ENCODE measurements around the gene NT5M. TPM values are rescaled to one million over a fixed set of nuclear protein-coding genes. Genes with fewer than 3 reads are reported as not detected.
A peak's percentile ranks its signal among the peaks of the same experiment; 100 is the strongest.

NT5M gene
- total RNA-seq, 1 donor from 2014 or later: 1.9 TPM

GRCh38 chr17:17355426-17355825, 52.3 kb downstream of the NT5M start:
- no peak for DNase-seq

GRCh38 chr17:17356149-17356930, 53.2 kb downstream of the NT5M start:
- DNase-seq: peak; percentile 92

GRCh38 chr17:17356931-17357270, 53.7 kb downstream of the NT5M start:
- no peak for DNase-seq

GRCh38 chr17:17358060-17358751, 55.0 kb downstream of the NT5M start:
- no peak for DNase-seq

DNA sequence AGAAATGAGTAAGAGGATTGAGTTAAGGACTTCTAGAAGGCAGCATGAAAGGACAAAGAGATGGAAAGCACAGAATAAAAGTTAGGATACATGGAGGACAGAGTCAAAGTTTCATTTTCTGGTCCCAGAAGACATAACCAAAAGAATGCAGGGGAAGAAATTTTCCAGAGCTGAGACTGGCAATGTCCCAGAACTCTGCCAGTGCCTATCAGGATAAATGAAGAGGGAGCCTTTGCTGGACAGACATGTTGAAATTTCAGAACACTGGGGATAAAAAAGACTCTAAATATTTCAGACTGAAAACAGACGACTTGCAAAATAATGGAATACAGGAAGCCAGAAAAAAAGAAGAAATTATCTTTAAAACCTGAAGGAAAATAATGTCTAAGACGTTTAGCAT, 55.7 kb downstream of the NT5M start:
- no peak for DNase-seq

- DNase-seq: no peak
Measured at GRCh38 chr17:17359271-17359670, 56.1 kb downstream of the NT5M start.

- DNase-seq: no peak
Measured at GRCh38 chr17:17360087-17360730, 57.0 kb downstream of the NT5M start.

DNA sequence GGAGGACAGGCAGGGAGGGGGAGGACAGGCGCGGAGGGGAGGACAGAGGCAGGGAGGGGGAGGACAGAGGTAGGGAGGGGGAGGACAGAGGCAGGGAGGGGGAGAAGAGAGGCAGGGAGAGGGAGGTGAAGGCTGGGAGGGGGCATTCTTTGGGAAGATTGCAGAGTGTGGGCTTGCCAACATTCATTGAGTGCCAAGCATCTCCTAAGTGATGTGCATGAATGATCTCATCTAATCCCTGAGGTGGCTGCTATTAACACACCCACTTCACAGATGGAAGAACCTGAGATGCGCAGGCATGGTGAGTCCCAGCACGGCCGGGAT, 58.3 kb downstream of the NT5M start:
- DNase-seq: no peak

DNA sequence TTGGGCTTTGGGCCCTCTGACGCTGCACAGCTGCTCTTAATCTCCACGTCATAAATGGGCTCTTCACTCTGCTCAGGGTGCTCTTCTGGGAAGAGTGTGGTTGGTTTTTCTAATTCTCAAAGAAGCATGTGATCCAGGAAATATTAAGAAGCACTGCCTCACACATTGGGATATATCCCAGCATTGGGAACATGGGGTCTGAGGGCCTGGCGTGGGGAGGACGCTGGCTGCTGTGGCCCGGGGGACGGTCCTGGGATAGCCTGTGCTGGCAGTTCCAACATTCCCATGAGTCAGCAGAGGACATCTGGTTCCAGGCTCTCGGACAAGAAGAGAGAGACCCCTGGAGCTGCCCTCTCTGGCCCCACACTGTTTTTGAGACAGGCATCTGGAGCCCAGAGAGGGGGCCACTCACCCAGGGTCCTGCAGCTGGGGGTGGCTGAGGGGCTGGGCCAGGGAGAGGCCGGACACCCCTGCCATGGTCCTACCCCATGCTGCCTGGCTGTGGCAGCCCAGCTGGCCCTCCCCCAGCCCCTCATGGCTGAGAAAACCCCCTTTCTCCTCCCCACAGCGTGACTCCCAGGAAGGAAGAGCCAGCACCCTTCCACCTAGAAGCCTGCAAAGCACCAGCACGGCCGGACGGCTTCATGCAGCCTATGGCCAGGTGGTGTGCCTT, 58.8 kb downstream of the NT5M start:
- DNase-seq: no peak

GRCh38 chr17:17362540-17362930, 59.4 kb downstream of the NT5M start:
- no peak for DNase-seq

DNA sequence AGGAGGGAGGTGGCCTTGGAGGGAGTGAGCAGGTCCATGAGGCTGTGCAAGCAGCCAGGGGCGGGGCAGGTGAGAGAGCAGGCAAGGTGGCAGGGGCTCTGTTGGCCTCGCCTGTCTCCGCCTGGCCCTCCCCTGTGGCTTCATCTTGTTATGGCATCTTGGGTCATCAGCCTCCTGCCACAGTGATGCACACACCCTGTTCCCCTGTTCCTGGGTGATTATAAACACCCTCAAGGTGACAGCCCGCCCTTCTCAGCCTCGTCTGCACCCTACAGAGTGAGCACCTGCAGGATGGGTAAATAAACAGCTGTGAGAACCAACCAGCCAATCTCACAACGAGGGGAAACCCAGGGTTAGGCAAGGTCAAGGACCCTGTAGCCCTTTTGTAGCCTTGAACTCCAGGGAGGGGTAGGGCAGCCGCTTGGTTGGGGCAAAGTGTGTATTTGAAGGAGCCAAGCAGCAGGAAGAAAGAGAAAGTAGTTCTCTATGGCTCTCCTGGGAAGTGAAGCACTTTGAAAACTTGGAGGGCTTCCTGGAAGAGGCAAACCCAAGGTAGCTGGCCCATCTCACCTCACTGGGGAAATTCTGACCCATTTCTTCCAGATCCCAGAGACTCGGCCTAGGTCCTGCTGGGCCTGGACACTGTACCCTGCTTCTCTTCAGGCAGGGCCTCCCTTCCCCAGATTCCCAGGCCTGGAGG, 60.6 kb downstream of the NT5M start:
- DNase-seq: no peak

DNA sequence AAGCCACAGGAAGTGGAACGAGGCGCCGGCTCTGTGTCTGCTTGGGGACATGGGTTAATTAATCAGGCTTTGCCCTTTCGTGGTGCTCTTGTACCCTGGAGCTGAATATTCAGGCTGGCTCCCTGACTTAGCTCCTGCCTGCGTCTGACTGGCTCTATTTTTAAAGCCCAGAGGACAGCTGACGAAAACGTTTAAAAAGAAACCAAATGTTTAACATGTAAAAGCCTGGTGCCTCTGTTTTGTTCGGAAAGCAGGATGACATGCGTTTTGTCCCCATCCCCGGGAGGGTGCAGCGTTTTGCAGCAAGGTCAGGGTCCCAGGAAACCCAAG, 61.1 kb downstream of the NT5M start:
- DNase-seq: no peak

DNA sequence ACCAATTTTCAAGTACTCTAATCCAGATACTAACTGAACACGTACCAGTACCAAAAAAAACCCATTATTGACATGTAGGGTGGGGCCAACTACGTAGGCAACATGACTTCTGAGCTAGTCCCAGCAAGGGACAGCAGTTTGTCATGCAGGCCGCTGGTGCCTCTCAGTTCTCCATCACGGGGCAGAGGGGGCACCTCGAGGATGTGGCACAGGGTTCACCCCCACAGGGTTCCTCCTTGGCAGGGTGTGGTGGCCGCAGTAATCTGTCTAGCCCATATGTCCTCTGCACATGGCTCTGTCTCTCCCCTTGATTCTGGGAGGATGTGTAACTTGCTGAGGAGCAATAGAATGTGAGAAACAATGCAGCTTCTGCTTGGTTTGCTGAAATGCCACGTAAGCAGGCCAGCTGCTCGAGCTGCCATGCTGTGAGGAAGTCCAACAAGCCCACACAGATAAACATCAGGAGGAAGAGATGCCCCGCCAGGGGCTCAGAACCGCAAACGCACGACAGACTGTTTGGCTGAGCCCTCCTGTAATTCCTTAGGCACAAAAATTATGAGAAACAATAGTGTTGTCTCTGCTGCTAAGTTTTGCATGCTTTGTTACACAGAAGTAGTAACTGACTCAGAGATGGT, 62.4 kb downstream of the NT5M start:
- no peak for DNase-seq

GRCh38 chr17:17366235-17366634, 63.1 kb downstream of the NT5M start:
- DNase-seq: no peak

- no peak for DNase-seq
Measured at GRCh38 chr17:17366941-17367875, 64.0 kb downstream of the NT5M start.

DNA sequence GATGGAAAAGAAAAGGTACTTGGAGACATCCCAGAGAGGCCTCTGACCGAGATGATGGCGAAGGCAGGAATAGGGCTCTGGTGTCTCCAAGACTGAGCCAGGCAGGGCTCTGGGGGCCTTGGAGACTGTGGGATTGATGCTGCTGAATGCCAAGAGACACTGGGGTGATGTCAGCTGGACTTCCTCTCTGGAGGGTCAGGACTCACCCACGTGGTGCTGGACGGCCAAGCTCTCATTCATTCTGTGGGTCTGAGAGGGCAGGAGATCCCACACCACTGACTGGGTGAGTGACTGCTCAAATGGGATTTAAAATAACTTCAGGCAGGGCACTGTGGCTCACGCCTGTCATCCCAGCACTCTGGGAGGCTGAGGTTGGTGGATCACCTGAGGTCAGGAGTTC, 64.8 kb downstream of the NT5M start:
- DNase-seq: peak; percentile 29

DNA sequence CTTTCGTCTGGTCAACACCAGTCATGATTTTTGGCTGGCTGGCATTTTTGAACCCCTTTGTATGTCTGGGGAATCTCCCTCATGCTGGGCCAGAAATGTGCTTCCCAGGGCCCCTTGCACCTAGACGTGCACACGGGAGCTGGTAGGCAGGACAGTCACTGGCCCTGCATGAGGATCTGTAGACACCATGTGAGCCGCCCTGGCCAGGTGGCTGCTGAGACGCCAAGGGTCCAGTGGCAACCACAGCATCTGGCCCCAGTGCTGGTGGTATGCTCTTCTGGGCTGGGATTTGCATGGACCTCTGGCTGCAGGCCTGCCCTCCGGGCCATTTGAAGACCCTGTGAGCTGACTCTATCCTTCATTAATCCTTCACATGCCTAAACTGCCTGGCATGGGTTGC, 67.5 kb downstream of the NT5M start:
- DNase-seq: no peak

DNA sequence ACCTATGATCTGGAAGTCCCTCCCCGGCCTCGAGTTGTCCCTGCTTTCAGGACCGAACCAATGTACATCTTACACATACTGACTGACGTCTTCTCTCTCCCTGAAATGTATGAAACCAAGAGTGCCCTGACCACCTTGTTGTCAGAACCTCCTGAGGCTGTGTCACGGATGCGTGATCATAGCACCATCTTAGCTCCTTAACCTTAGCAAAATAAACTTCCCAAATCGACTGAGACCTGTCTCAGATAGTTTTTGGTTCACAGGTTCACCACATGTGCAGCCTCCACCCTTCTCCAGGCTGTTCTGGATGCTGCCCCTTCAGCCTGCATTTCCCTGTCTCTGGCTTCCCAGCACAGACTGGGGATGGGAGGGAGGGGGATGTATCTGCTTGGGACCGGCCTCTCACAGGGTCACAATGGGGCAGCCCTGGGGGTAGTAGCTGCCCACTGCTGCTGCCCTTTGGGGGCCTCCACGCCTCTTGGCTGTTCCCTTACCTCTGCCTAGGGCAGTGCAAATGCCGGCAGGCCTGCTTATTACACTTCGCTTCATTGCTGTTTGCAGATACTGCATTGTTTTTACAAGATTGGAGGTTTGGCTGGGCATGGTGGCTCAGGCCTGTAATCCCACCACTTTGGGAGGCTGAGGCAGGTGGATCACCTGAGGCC, 69.8 kb downstream of the NT5M start:
- no peak for DNase-seq

DNA sequence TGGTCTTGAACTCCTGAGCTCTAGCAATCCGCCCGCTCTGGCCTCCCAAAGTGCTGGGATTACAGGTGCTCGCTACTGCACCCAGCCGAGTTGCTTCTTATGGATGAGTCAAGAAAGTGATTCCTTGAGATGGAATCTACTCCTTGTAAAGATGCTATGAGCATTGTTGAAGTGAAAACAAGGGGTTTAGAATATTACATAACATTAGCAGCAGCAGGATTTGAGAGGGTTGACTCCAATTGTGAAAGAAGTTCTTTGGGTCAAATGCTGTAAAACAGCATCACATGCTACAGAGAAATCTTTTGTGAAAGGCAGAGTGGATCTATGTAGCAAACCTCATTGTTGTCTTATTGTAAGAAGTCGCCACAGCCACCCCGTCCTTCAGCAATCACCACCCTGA, 72.7 kb downstream of the NT5M start:
- DNase-seq: no peak

DNA sequence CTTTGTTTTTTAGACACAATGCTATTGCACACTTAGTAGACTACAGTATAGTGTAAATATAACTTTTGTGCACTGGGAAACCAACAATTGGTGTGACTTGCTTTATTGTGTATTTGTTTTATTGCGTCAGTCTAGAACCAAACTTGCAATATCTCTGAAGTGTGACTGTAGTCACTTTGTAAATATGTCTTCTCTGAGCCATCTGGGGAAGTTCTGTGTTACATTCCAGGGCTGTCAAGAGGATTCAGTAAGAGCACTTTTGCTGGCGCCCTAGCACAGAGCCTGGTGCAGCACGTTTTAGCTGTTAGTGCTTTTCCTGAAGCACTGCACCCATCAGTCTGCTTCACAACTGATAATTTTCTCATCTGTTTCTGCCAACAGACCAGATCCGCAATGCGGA, 73.2 kb downstream of the NT5M start:
- DNase-seq: no peak
